Measurements from ENCODE around the gene PTPRT. TPM values are rescaled to one million over a fixed set of nuclear protein-coding genes. Genes with fewer than 3 reads are reported as not detected.
A peak's percentile ranks its signal among the peaks of the same experiment; 100 is the strongest.

PTPRT gene
- total RNA-seq, 1 donor, result 0.72 TPM

- TF ChIP-seq, protein P1, sequence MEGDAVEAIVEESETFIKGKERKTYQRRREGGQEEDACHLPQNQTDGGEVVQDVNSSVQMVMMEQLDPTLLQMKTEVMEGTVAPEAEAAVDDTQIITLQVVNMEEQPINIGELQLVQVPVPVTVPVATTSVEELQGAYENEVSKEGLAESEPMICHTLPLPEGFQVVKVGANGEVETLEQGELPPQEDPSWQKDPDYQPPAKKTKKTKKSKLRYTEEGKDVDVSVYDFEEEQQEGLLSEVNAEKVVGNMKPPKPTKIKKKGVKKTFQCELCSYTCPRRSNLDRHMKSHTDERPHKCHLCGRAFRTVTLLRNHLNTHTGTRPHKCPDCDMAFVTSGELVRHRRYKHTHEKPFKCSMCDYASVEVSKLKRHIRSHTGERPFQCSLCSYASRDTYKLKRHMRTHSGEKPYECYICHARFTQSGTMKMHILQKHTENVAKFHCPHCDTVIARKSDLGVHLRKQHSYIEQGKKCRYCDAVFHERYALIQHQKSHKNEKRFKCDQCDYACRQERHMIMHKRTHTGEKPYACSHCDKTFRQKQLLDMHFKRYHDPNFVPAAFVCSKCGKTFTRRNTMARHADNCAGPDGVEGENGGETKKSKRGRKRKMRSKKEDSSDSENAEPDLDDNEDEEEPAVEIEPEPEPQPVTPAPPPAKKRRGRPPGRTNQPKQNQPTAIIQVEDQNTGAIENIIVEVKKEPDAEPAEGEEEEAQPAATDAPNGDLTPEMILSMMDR (IDR thresholded peaks at IDR 0.05; ENCODE audit: insufficient read depth, low read length), result no peak
- no peak for DNase-seq (ENCODE audit: low read depth)
- H3K4me3 ChIP-seq (ENCODE audit: low read depth, low read length), result no peak overlapping the region
Measured at GRCh38 chr20:43196243-43196642, 6.5 kb upstream of the PTPRT start.

DNA sequence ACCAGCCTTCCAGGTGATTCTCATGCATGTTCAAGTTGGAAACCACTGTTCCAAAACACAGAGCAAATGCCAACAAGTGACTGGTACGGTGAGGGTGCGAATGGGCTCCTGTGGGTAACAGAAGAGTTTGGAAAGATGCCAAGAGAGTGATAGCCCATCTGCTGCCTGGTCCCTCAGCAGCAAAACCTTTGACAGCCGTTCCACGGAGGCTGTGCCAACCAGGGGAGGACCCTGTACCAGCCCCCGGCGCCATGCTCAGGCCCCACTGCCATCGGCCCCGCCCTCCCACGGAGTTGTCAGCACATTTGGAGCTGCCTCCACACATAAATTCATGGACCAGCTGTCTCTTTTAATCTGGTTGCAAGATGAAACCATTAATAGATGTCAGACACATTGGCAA, 4.4 kb upstream of the PTPRT start:
- TF ChIP-seq, protein P1 (IDR thresholded peaks at IDR 0.05; ENCODE audit: insufficient read depth, low read length), result no peak
- DNase-seq (ENCODE audit: low read depth), result no peak
- no peak overlapping the region for H3K4me3 ChIP-seq (ENCODE audit: low read depth, low read length)

DNA sequence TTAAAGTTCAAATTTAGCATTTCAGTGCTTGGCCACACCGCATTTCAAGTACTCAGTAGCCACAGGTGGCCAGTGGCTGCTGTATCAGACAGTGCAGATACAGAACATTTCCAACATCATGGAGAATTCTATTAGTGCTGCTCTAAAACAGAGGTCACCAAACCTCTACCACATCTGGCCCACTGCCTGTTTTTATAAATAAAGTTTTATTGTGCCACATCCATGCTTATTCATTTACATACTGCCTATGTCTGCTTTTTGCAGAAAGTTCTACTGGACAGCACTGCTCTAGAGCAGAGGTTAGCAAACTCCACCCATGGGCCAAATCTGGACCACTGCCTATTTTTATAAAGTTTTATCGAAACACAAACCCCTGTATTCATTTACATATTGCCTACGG, 3.7 kb upstream of the PTPRT start:
- TF ChIP-seq, protein P1 (IDR thresholded peaks at IDR 0.05; ENCODE audit: insufficient read depth, low read length), result no peak
- H3K4me3 ChIP-seq (ENCODE audit: low read depth, low read length), result no peak overlapping the region
- no peak for DNase-seq (ENCODE audit: low read depth)

DNA sequence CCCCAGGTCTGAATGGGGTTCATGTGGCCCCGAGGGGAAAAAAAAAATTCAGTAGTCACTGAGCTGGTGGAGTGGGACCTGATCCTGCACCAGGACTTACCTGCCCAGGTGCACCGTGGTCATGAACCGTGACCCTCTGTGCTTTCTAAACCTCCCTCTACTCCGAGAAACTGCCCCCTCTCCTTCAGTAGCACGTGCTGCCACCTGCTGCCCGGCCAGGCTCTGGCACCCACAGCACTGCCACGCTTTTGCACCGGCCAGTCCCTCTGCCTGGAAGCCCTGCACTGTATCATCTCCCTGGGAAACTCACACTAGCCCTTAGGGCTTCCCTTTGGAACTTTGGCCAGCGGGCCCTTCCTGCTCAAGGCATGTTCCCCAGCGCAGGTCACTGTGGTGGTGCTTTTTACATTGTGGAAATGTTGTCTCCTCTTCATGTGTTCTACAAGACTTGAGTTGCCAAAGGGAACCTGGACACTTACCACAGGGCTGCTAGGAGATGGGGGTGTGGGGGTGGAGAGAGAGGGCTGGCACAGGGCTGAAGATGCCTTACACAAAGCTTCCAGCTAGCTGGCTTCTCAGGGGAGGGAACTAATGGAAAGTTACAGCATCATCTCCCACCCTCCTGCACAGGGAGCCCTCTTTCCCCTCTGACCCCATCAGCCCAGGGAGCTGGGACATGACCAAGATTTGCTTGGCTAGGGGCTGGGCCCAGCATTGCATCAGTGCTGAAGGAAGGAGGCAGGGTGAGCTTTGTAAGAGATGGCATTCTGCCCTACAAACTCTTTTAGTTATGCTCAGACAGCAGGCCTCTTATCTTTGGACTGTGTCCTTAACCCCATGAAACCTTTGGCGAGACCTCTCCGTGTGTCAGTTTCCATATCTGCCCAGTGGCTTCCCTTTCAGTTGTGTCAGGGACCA, 2.5 kb upstream of the PTPRT start:
- H3K4me3 ChIP-seq (ENCODE audit: low read depth, low read length), result no peak overlapping the region
- DNase-seq (ENCODE audit: low read depth), result no peak
- TF ChIP-seq, protein P1 (IDR thresholded peaks at IDR 0.05; ENCODE audit: insufficient read depth, low read length), result peak; percentile 23

DNA sequence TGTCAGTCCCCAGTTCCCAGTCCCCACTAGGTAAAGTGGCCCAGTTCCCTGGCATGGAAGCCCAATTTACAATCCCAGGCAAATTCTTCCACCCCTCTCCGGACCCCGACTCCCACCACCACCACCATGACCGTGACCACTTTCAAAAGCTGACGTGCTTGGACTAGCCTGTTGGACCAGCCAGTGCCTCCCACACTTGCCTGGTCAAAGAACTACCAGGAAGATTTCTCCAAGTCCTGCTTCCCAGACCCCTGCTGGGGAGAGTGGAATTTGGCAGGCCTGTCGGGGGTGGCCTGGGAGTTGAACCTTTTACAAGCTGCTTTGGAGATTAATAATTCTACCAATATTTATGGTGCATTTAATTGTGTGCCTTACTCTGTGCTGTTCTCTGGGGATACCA, 1.4 kb upstream of the PTPRT start:
- DNase-seq (ENCODE audit: low read depth), result no peak
- H3K4me3 ChIP-seq (ENCODE audit: low read depth, low read length), result no peak overlapping the region
- TF ChIP-seq, protein P1 (IDR thresholded peaks at IDR 0.05; ENCODE audit: insufficient read depth, low read length), result no peak

- TF ChIP-seq, protein P1 (IDR thresholded peaks at IDR 0.05; ENCODE audit: insufficient read depth, low read length), result no peak
- no peak overlapping the region for H3K4me3 ChIP-seq (ENCODE audit: low read depth, low read length)
- DNase-seq (ENCODE audit: low read depth), result no peak
Measured at GRCh38 chr20:43190332-43190953, 737 bp upstream of the PTPRT start.
